Uterus (tissue), 4 donors: ENCODE data around the gene GON4L. TPM values are rescaled to one million over a fixed set of nuclear protein-coding genes. Genes with fewer than 3 reads are reported as not detected.

Source experiments
- DNase-seq, 2 donors: peaks; one replicate each; pipeline ENCODE4 v3.0.0-alpha.2; 2019 to 2020
- H3K27ac ChIP-seq, 2 donors: fragments of 200-600 bp; sonication (generic); 1 replicate in 1 of 2; 2 replicates in 1 of 2; pipeline ENCODE4 v1.5.1; 2016 to 2018
- H3K27me3 ChIP-seq, 2 donors: fragments of 200-600 bp; sonication (generic); one replicate each; pipeline ENCODE4 v1.5.1; 2018 to 2019; ENCODE audit warnings: control low read depth in 1 of 2
- H3K36me3 ChIP-seq, 2 donors: fragments of 200-600 bp; sonication (generic); one replicate each; pipeline ENCODE4 v1.5.1; 2019; ENCODE audit warnings: control low read depth in 1 of 2
- H3K4me1 ChIP-seq, 2 donors: fragments of 200-600 bp; sonication (generic); one replicate each; pipeline ENCODE4 v1.5.1; 2018 to 2019; ENCODE audit warnings: control low read depth in 1 of 2
- H3K4me3 ChIP-seq, 2 donors: fragments of 200-600 bp; sonication (generic); 1 replicate in 1 of 2; 2 replicates in 1 of 2; pipeline ENCODE4 v1.5.1; 2018 to 2019; ENCODE audit warnings: mild to moderate bottlenecking in 1 of 2
- H3K9me3 ChIP-seq, 2 donors: fragments of 200-600 bp; sonication (generic); one replicate each; pipeline ENCODE4 v1.5.1; 2019; ENCODE audit warnings: control low read depth in 1 of 2
- POLR2A ChIP-seq, 2 donors: fragments of 450-650 bp; IDR thresholded peaks; one replicate each; pipeline ENCODE4 v1.6.1; 2016; ENCODE audit warnings: antibody characterized with exemption in 2 of 2, mild to moderate bottlenecking in 1 of 2, moderate library complexity in 1 of 2
- intact Hi-C: fragments of 100-400 bp; cut with DNase I; formaldehyde crosslinking; loops from one replicate; pipeline ENCODE4 v1.15.1; 2023; ENCODE audit warnings: low total_unique reads
- total RNA-seq, 4 donors: library from RNA; depleted of rRNA in 3 of 4; stranded (reverse); fragments of >200 nt in 3 of 4; gene quantifications; one replicate each; pipeline versions ENCODE4 v1.1.0 to v1.2.4, GENCODE V29; 2014 to 2023
- TF ChIP-seq, protein P1 (sequence below), 4 experiments: fragments of 200-600 bp in 2 of 4; fragments of 450-650 bp in 2 of 4; sonication (generic) in 2 of 4; IDR thresholded peaks; one replicate each; pipeline ENCODE4 v1.5.1; 2016 to 2019; ENCODE audit warnings: antibody characterized with exemption in 4 of 4, mild to moderate bottlenecking in 2 of 4, moderate library complexity in 1 of 4
- donor health status: DM: yes; HTN: yes; CAD: no.

GON4L gene
- total RNA-seq, 4 donors from 2014 or later: 49.7 to 93.8 (median 51.9) TPM

DNA sequence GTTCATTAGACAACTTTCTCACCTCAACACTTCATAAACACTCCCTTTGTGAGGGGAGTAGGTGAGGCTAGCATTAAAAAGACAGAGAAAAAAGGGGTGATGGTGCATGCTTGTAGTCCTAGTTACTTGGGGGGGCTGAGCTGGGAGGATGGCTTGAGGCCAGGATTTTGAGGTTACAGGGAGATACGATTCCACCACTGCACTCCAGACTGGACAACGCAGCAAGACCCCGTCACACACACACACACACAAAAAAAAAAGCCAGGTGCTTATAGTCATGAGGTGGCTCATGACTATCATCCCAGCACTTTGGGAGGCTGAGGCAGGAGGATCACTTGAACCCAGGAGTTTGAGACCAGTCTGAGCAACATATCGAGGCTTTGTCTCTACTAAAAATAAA is 29.6 kb downstream of the GON4L start:
- Histone ChIP-seq H3K27me3 (no peaks in the 10 kb centered on the region), H3K36me3 (no peaks in the 10 kb centered on the region), H3K4me1 (no peaks in the 10 kb centered on the region), H3K4me3 (no peak overlapping the region), H3K9me3 (no peaks in the 10 kb centered on the region), H3K27ac (no peak overlapping the region)
- DNase-seq: no peak
- TF ChIP-seq, protein P1, sequence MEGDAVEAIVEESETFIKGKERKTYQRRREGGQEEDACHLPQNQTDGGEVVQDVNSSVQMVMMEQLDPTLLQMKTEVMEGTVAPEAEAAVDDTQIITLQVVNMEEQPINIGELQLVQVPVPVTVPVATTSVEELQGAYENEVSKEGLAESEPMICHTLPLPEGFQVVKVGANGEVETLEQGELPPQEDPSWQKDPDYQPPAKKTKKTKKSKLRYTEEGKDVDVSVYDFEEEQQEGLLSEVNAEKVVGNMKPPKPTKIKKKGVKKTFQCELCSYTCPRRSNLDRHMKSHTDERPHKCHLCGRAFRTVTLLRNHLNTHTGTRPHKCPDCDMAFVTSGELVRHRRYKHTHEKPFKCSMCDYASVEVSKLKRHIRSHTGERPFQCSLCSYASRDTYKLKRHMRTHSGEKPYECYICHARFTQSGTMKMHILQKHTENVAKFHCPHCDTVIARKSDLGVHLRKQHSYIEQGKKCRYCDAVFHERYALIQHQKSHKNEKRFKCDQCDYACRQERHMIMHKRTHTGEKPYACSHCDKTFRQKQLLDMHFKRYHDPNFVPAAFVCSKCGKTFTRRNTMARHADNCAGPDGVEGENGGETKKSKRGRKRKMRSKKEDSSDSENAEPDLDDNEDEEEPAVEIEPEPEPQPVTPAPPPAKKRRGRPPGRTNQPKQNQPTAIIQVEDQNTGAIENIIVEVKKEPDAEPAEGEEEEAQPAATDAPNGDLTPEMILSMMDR (IDR thresholded peaks at IDR 0.05): no peak
- TF ChIP-seq POLR2A (IDR thresholded peaks at IDR 0.05): no peak
- intact Hi-C loops: no loop called here

DNA sequence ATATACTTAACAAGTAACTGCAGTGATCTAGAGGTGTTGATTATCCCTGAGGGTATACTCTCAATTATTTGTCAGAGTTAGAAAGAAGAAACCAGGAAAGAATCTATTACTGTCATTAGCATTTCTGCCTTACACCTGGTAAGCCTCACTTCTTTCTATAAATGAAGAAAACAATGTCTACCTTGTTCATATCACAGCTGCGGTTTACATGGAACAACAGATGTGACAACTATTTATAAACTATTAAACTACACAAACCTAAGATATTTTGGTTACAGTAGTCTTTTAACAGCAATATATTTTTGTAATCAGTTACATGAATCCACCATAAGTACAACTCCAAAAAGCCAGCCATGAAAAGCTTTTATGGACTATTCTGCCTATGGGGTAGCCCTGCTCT is 40.7 kb downstream of the GON4L start:
- no peaks in the 10 kb centered on the region for H3K9me3 ChIP-seq
- H3K4me3 ChIP-seq: no peak overlapping the region
- no peaks in the 10 kb centered on the region for H3K36me3 ChIP-seq
- no peaks in the 10 kb centered on the region for H3K27me3 ChIP-seq
- H3K27ac ChIP-seq: no peak overlapping the region
- intact Hi-C loops: no loop called here
- H3K4me1 ChIP-seq: no peaks in the 10 kb centered on the region
- DNase-seq: no peak
- TF ChIP-seq POLR2A (IDR thresholded peaks at IDR 0.05): no peak
- TF ChIP-seq, protein P1 (IDR thresholded peaks at IDR 0.05): no peak

- Histone ChIP-seq H3K4me1 (no peaks in the 10 kb centered on the region), H3K27ac (no peak overlapping the region), H3K9me3 (no peaks in the 10 kb centered on the region), H3K4me3 (no peak overlapping the region), H3K36me3 (no peaks in the 10 kb centered on the region), H3K27me3 (no peaks in the 10 kb centered on the region)
- TF ChIP-seq POLR2A (IDR thresholded peaks at IDR 0.05): no peak
- TF ChIP-seq, protein P1 (IDR thresholded peaks at IDR 0.05): no peak
- no peak for DNase-seq
- intact Hi-C loops: no loop called here
Measured at GRCh38 chr1:155813672-155814071, 43.3 kb downstream of the GON4L start.

- Histone ChIP-seq H3K4me1 (no peaks in the 10 kb centered on the region), H3K9me3 (no peaks in the 10 kb centered on the region), H3K27me3 (no peaks in the 10 kb centered on the region), H3K36me3 (no peaks in the 10 kb centered on the region), H3K27ac (no peak overlapping the region), H3K4me3 (no peak overlapping the region)
- DNase-seq: no peak
- intact Hi-C loops: no loop called here
- TF ChIP-seq, protein P1 (IDR thresholded peaks at IDR 0.05): no peak
- TF ChIP-seq POLR2A (IDR thresholded peaks at IDR 0.05): no peak
Measured at GRCh38 chr1:155812878-155813277, 44.1 kb downstream of the GON4L start.

DNA sequence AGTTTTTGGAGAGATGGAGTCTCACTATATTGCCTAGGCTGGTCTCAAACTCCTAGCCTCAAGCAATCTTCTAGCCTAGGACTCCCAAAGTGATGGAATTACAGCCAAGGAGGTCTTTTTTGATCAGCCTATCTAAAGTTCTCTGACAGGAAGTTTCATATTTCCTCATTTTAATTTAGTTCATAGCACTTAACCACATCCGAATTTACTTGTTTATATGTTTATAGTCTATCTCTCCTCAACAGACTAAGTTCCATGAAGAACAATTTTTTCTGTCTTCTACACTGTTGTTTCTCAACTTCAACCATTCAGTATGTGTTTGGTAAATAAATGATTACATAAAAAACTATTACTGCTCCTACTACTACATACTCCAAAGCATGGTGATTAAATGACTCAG is 47.9 kb downstream of the GON4L start:
- H3K4me3 ChIP-seq: no peak overlapping the region
- H3K27ac ChIP-seq: no peak overlapping the region
- no peak for DNase-seq
- no peaks in the 10 kb centered on the region for H3K36me3 ChIP-seq
- H3K27me3 ChIP-seq: no peaks in the 10 kb centered on the region
- H3K4me1 ChIP-seq: no peaks in the 10 kb centered on the region
- intact Hi-C loops: no loop called here
- TF ChIP-seq, protein P1 (IDR thresholded peaks at IDR 0.05): no peak
- no peak for TF ChIP-seq POLR2A (IDR thresholded peaks at IDR 0.05)
- H3K9me3 ChIP-seq: no peaks in the 10 kb centered on the region
